Measurements from ENCODE around the gene RAX. TPM values are rescaled to one million over a fixed set of nuclear protein-coding genes. Genes with fewer than 3 reads are reported as not detected.
A peak's percentile ranks its signal among the peaks of the same experiment; 100 is the strongest.

Gene RAX
- total RNA-seq, 1 experiment from 2014 or later = not detected

- TF ChIP-seq CTCF (IDR thresholded peaks at IDR 0.05) = no peak
- TF ChIP-seq POLR2AphosphoS5 (IDR thresholded peaks at IDR 0.05; ENCODE audit: low read depth, low read length) = no peak
- TF ChIP-seq SIN3A (IDR thresholded peaks at IDR 0.05; ENCODE audit: borderline replicate concordance, insufficient read depth, low read depth, low read length) = no peak
- TF ChIP-seq REST (IDR thresholded peaks at IDR 0.05; ENCODE audit: insufficient read depth in 1 of 2, low read depth in 2 of 2, low read length in 1 of 2) = no peak
- no peak for TF ChIP-seq TCF7L2 (IDR thresholded peaks at IDR 0.05; ENCODE audit: low read depth, low read length)
- intact Hi-C loops (cut with micrococcal nuclease; ENCODE audit: unreplicated experiment) = no loop called here
- Histone ChIP-seq H3K27ac (ENCODE audit: low read length) (no peak overlapping the region), H3K36me3 (ENCODE audit: control insufficient read depth, insufficient read depth, low read length) (no peaks in the 10 kb centered on the region), H3K27me3 (ENCODE audit: control insufficient read depth, insufficient read depth, low read length) (peaks cover 19% of the 10 kb centered on the region), H3K4me1 (ENCODE audit: control insufficient read depth, insufficient read depth, low read length) (no peaks in the 10 kb centered on the region), H3K9me3 (ENCODE audit: control insufficient read depth, insufficient read depth, low read depth, low read length) (no peaks in the 10 kb centered on the region), H3K4me3 (ENCODE audit: low read depth in 2 of 2, low read length in 2 of 2) (no peak overlapping the region)
- CTCF ChIA-PET = interaction anchor here (0.7 to 1.9 kb wide), 2 partner anchors 134 to 184 kb away, joined by 4 read pairs; no protein-coding TSS in a partner anchor
- in situ Hi-C loops (cut with HindIII; ENCODE audit: low pct_unique_long_range_greater_than_20kb, low sequenced_read_pairs) = no loop called here
- BruUV-seq (replicated peaks) = no TSS peak
- POLR2A ChIA-PET = no interaction called here
- no peak for ATAC-seq
- DNase-seq (ENCODE audit: low read depth, low spot score) = no peak
Observed at GRCh38 chr18:59268127-59268720, 5.0 kb downstream of the RAX start.

- POLR2A ChIA-PET = no interaction called here
- CTCF ChIA-PET = interaction anchor here (0.6 to 1.9 kb wide), 5 partner anchors 71 to 1202 kb away, joined by 4 to 17 read pairs (median 5); no protein-coding TSS in a partner anchor
- ATAC-seq = peak; percentile 64
- Histone ChIP-seq H3K4me1 (ENCODE audit: control insufficient read depth, insufficient read depth, low read length) (no peaks in the 10 kb centered on the region), H3K4me3 (ENCODE audit: low read depth in 2 of 2, low read length in 2 of 2) (no peak overlapping the region), H3K27me3 (ENCODE audit: control insufficient read depth, insufficient read depth, low read length) (peaks cover 19% of the 10 kb centered on the region), H3K27ac (ENCODE audit: low read length) (no peak overlapping the region), H3K9me3 (ENCODE audit: control insufficient read depth, insufficient read depth, low read depth, low read length) (no peaks in the 10 kb centered on the region), H3K36me3 (ENCODE audit: control insufficient read depth, insufficient read depth, low read length) (no peaks in the 10 kb centered on the region)
- intact Hi-C loops (cut with micrococcal nuclease; ENCODE audit: unreplicated experiment) = no loop called here
- TF ChIP-seq SIN3A (IDR thresholded peaks at IDR 0.05; ENCODE audit: borderline replicate concordance, insufficient read depth, low read depth, low read length) (no peak), CTCF (IDR thresholded peaks at IDR 0.05) (no peak; the same call in 1 of the 2 replicates), POLR2AphosphoS5 (IDR thresholded peaks at IDR 0.05; ENCODE audit: low read depth, low read length) (no peak), REST (IDR thresholded peaks at IDR 0.05; ENCODE audit: insufficient read depth in 1 of 2, low read depth in 2 of 2, low read length in 1 of 2) (no peak), TCF7L2 (IDR thresholded peaks at IDR 0.05; ENCODE audit: low read depth, low read length) (no peak)
- no TSS peak for BruUV-seq (replicated peaks)
- in situ Hi-C loops (cut with HindIII; ENCODE audit: low pct_unique_long_range_greater_than_20kb, low sequenced_read_pairs) = no loop called here
- DNase-seq (ENCODE audit: low read depth, low spot score) = no peak
Observed at GRCh38 chr18:59267503-59268126, 5.6 kb downstream of the RAX start.
